Brain pericyte (primary cell): ENCODE data around the gene TNS2.
A peak's percentile ranks its signal among the peaks of the same experiment; 100 is the strongest.
"Not testable (repeated sequence)": the region's sequence is repeated elsewhere in the genome, so short reads cannot be mapped to it uniquely, and the experiment has no call there.

Experiments
- DNase-seq: peaks from one replicate; pipeline ENCODE4 v3.0.0-alpha.2; 2012; ENCODE audit warnings: low read depth, low spot score

The TNS2 gene

GRCh38 chr12:53069621-53070410 is 20.0 kb downstream of the TNS2 start:
- DNase-seq = no peak

DNA sequence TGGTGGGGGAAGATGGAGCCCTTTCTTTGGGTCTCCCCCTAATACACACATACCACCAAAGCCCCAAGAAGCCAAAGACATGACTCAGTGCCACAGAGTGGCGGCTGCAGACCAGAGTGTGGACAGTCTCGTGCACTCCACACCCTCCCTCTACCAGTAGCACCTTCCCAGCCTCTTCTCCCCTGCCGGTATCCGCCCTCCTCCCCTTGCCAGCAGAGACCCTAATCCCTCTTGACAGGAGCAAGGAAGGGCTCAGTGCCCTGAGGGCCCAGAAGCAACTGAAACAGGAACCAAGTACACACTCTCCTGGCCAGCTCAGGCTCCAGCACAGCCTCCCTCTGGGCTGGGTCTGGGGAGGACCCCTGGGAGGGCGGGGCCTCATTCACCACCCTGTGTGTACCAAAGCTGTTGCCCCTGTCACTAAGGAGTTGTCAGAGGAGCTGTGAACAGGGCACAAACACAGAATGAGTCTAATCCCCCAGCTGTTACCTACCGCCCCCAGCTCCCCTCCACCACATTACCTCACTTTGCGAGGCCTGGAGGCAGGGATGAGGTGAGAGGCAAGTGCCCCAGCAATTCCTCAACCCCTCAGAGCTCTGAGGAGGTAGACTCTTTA is 21.1 kb downstream of the TNS2 start:
- no peak for DNase-seq

GRCh38 chr12:53071591-53072551 is 22.0 kb downstream of the TNS2 start:
- no peak for DNase-seq

- no peak for DNase-seq
These were observed 24.0 kb downstream of the TNS2 start for GRCh38 chr12:53073881-53074280.

DNA sequence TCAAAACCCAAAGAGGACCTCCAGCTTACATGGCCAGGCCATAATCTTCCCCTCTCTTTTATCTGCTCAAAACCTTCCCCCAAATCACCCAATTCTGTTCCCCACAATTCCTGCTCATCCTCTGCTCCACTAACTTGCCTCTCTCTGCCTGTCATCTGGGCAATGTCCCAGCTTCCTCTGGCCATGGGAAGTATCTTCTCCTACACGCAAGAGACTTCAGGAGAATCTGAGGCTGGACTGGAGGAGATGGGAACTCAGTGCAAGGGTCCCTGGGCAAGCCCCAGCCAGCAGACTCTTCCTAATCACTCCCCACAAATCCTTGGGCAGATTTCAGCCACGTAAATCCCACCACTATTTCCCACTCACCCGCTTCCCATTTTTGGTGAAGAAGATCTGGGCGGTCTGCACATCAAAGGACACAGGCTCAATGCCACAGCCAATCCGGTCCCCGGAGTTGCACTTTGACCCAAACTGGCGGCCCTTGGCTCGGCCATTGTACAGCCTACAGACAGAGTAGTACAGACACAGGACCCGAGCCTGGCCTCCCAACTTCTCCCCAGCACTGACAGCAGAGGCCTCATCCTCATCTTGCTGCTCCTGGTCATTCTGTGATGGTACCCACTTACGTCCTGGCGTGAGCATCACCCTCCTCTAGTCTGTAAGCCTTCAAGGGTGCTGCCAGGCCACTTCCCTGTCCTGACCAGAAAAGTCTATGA is 24.6 kb downstream of the TNS2 start:
- no peak for DNase-seq

DNA sequence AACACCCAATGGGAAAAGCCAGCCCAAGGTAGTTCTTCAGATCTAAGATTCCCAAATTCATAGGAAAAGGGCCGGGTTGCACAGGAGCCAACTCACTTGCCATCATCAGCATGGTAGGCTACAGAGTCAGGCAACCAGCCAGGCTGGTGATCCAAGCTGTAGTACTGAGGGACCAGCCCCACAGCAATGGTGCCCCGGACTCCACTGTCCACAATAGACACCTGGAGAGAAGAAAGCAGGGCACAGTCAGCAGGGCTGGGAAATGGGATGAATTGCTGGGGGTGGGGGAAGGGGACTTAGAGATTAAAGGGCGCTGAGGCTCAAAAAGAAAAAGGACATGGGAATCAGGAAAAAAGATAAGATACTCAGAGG is 25.1 kb downstream of the TNS2 start:
- no peak for DNase-seq

GRCh38 chr12:53076461-53076860 is 26.6 kb downstream of the TNS2 start:
- DNase-seq = no peak

DNA sequence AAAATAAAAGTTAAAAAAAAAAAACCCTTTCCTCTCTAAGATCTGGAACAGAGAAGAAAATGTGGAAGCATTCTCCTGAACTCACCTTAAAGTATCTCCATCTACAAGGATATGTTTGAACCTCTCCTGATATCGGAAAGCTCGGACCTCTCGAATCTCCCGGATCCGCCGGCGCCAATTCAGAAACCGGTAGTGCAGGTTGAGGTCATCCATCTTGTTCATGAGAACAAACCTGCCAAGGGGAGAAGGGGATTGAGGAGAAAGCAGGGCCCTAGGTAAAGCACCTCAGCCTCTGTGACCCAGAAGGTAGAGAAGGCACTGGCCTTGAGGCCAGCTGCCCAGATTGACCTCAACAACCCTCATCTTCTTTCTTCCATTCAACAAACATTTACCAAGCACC is 27.2 kb downstream of the TNS2 start:
- DNase-seq = no peak

- no peak for DNase-seq
These were observed 28.8 kb downstream of the TNS2 start for GRCh38 chr12:53078425-53079225.

DNA sequence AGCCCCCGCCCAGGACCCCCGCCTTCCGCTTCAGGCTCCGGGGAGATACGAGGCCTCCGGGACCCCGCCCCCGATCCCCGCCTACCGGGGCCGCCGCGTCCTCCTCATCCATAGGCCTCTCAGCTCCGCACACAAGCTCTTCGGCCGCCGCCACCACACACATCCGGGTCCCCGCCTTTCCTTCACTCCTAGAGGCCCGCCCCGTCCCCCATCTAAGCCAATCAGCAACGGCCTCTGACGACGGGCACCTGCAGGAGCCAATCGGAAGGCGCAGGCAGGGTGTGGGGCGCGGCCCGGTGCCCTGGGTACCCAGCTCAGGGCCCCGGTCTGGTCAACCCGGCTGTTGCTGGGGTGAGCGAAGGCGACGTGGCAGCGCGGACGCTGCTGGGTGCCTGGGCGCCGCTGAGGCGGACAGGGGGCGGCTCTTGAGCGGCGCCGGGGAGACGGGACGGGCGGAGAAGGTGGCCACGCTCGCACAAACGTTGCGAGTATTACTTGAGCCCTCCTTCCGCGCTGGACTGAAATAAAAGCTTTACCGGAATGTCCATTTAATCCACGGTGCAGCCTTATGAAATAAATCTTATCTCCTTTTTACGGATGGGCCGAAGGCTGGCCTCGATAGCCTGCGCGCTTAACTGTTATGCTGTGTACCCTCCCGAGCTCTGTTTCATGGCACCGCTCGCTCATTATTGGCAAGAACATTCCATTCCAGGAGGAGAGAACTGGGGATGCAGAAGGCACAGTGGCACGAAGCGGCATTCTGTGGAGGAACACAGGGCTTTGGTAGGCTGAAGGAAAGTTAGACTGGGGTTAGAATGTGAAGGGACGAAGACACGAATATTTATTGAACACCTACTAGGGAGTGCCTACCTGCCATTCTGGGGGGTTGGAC is 29.6 kb downstream of the TNS2 start, which contains the start of gene SPRYD3:
SPRYD3 (minus strand) TSS at position 165 of the 892 bp plus-strand sequence; CDS start at position 108, 57 bp downstream.
- peak; percentile 91 for DNase-seq

DNA sequence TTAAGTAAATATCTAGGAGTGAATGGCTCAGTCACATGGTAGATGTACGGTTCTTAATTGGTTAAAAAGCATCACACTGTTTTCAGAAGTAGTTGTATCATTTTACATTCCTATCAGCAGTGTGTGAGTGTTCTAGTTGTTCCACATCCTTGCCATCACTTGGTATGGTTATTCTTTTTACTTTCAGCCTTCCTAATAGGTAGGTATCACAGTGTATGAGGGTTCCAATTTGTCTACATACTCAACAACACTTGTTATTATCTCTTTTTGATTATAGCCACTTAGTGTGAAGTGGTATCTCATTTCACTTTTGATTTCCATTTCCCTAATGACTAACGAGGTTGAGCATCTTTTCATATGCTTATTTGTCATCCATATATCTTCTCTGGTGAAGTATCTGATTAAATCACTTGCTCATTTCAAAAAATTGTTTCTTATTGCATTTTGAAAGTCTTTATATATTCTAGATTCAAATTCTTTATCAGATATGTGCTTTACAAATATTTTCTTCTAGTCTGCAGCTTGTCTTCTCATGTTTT is 32.8 kb downstream of the TNS2 start:
- no peak for DNase-seq

DNA sequence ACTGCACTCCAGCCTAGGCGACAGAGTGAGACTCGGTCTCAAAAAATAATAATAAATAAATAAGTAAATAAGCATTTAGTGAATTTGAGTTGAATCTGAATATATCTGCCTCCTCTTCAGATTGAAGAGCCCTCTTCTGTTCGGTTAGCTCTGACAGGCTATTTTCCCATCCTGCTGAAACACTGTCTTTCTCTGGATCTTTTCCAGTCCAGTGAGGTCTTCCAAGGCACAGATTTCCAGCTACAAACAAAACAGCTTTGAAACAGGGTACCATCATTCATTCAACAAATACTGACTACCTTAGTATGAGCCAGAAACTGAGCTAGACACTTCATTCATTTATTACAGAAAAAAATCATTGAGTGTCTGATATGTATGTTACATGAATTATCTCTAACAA is 36.5 kb downstream of the TNS2 start:
- DNase-seq = no peak

DNA sequence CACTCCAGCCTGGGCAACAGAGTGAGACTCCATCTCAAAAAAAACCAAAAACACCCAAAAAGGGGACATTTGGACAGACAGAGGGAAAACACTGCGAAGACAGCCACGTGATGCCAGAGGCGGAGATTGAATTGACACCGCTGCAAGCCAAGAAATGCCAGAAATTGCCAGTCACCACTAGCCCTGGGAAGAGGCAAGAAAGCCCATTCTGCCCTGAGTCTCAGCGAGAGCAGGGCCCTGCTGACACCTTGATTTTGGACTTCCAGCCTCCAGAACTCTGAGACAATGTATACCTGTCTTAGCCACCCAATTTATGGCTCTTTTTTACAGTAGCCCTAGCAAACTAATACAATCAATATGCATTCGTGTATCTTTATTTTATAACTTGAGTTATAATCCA is 40.2 kb downstream of the TNS2 start:
- no peak for DNase-seq

- no peak for DNase-seq
These were observed 40.7 kb downstream of the TNS2 start for GRCh38 chr12:53090554-53090953.

GRCh38 chr12:53091756-53092155 is 41.9 kb downstream of the TNS2 start:
- no peak for DNase-seq

GRCh38 chr12:53093777-53094393 is 44.0 kb downstream of the TNS2 start:
- DNase-seq = no peak

- DNase-seq = no peak
These were observed 44.5 kb downstream of the TNS2 start for GRCh38 chr12:53094394-53094787.

GRCh38 chr12:53094796-53095595 is 45.1 kb downstream of the TNS2 start:
- DNase-seq = not testable (repeated sequence)
